ENCODE results near the gene MAPK8. TPM values are rescaled to one million over a fixed set of nuclear protein-coding genes. Genes with fewer than 3 reads are reported as not detected.

MAPK8 gene
- total RNA-seq, 4 donors from 2014 or later: 27.4 to 43.5 (median 36.5) TPM

DNA sequence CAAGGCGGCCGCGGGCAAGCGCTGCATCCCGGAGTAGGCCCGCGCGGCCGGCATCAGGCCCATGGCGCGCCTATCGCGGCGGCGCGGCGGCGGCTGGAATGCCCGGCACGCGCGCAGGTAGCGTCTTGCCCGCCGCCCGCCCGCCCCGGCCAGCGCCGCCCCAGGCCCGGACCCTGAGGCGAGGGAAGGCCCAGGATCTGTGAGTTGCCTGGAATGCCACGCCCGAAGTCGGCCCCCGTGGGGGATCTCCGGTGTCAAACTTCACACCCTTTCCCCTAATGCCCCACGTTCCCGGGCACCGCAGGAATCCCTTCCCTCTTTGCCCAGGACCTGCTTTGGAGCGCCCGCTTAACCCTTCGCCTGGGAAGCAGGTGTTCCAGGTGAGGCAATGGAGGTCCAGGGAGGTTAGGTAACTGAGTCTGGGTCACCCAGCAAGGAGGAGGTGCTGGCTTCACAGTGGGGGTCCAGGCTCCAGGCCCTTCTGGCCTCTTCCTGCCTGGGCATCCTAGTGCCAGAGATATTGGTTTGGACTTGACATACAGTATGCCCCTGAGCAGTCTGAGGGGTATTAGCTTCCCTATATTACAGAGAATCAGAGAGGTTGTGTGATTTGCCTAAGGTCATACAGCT is 160.2 kb downstream of the MAPK8 start:
- 38 to 93% methylated on average over 3 to 9 of the region's 43 CpGs for WGBS, 2 donors
- Histone ChIP-seq H3K4me1 (peaks cover 5 to 71% (median 15%) of the 10 kb centered on the region in 3 donors), H3K27ac (no peak overlapping the region), H3K9me3 (no peaks in the 10 kb centered on the region), H3K4me3 (peak overlapping the region in 2 of 4 donors; percentile 36 to 58), H3K36me3 (no peaks in the 10 kb centered on the region), H3K27me3 (peaks cover 0 to 15% (median 0%) of the 10 kb centered on the region in 4 donors)
- DNase-seq: no peak
- TF ChIP-seq, protein P1, sequence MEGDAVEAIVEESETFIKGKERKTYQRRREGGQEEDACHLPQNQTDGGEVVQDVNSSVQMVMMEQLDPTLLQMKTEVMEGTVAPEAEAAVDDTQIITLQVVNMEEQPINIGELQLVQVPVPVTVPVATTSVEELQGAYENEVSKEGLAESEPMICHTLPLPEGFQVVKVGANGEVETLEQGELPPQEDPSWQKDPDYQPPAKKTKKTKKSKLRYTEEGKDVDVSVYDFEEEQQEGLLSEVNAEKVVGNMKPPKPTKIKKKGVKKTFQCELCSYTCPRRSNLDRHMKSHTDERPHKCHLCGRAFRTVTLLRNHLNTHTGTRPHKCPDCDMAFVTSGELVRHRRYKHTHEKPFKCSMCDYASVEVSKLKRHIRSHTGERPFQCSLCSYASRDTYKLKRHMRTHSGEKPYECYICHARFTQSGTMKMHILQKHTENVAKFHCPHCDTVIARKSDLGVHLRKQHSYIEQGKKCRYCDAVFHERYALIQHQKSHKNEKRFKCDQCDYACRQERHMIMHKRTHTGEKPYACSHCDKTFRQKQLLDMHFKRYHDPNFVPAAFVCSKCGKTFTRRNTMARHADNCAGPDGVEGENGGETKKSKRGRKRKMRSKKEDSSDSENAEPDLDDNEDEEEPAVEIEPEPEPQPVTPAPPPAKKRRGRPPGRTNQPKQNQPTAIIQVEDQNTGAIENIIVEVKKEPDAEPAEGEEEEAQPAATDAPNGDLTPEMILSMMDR (IDR thresholded peaks at IDR 0.05): no peak
- TF ChIP-seq POLR2A (IDR thresholded peaks at IDR 0.05): no peak
- intact Hi-C loops (cut with DNase I): no loop called here

DNA sequence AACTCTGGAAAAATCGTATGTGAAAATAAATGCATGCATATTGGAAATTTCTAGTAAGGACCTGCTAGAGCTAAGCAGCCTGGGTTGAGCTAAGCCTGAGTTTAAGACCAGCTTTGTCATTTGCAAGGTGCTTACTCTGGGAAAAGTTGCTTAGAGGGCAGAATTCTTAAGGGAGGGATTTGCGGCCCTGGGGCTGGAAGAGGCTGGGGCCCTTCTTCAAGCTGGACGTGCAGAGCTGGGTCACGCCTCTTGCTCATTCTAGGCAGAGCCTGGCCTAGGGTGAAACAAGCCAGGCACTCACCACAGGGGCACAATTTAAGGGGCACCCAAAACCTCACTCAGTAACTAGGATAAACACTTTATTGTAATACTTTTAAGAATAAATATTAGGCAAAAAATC is 161.2 kb downstream of the MAPK8 start:
- H3K9me3 ChIP-seq: no peaks in the 10 kb centered on the region
- no peak overlapping the region for H3K4me3 ChIP-seq
- 62 to 68% methylated on average over 4 of the region's 4 CpGs for WGBS, 2 donors
- intact Hi-C loops (cut with DNase I): no loop called here
- H3K27me3 ChIP-seq: peaks cover 0 to 15% (median 0%) of the 10 kb centered on the region in 4 donors
- no peak overlapping the region for H3K27ac ChIP-seq
- TF ChIP-seq, protein P1 (IDR thresholded peaks at IDR 0.05): no peak
- H3K36me3 ChIP-seq: no peaks in the 10 kb centered on the region
- no peak for DNase-seq
- peaks cover 5 to 73% (median 15%) of the 10 kb centered on the region in 3 donors for H3K4me1 ChIP-seq

DNA sequence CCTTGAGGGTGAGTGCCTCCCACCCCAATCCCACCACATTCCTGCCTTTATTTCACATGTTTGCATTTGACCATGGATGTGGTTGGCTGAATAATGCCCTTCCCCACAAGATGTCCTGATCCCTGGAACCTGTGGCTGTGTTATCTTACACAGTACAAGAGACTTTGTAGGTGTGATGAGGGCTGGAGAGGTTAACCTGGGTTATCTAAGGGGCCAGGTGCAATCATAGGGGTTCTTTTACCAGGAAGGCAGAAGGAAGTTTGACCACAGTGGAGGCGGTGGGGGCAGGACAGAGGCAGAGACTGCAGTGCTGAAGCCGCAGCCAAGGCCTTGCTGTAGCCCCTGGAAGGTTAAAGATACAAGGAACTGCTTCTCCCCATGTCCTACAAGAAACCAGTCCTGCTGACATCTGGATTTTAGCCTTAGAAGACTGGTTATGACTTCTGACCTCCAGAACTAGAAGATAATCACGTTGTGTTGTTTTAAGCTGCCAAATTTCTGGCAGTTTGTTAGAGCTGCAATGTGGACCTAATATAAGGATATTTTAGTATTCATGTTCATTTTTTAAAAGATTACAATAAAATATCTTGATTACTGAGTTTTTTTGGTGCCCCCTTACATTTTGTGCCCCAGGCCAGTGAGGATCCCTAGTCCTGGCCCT is 161.8 kb downstream of the MAPK8 start:
- Histone ChIP-seq H3K4me3 (no peak overlapping the region), H3K36me3 (no peaks in the 10 kb centered on the region), H3K4me1 (peaks cover 5 to 73% (median 15%) of the 10 kb centered on the region in 3 donors), H3K27ac (no peak overlapping the region), H3K27me3 (peaks cover 0 to 15% (median 0%) of the 10 kb centered on the region in 4 donors), H3K9me3 (no peaks in the 10 kb centered on the region)
- intact Hi-C loops (cut with DNase I): no loop called here
- DNase-seq: no peak
- 61 to 66% methylated on average over 3 of the region's 3 CpGs for WGBS, 2 donors
- no peak for TF ChIP-seq POLR2A (IDR thresholded peaks at IDR 0.05)

DNA sequence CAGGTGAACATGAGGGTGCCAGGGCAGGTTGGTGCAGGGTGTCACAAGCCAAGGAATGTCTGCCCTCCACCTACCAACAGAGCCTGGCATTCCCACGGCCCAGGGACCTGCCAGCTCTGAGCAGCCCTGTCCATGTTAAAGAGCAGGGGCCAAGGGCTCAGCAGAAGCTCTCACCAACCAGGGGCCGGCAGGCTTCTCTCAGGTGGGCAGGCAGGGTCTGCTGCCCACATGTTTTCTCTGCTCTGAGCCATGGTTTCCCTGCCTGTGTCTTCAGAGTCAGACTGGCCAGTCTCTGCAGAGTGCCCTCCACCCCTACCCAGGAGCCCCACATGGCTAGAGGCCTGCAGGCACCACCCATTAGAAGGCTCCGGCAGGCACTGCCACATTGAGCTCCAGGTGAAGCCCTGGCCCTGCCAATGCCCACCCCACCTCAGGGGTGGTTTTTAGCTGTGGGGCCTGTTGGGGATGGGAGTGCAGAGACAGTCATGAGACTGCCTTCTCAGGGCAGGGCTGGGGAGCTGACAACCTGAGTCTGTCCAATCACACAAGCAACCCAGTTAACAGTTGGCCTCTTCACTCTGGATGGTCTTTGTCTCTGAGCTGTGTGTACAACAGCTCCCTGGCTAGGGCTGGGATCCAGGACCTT is 162.5 kb downstream of the MAPK8 start:
- TF ChIP-seq, protein P1 (IDR thresholded peaks at IDR 0.05): no peak
- TF ChIP-seq POLR2A (IDR thresholded peaks at IDR 0.05): no peak
- Histone ChIP-seq H3K27ac (no peak overlapping the region), H3K27me3 (peaks cover 0 to 15% (median 0%) of the 10 kb centered on the region in 4 donors), H3K9me3 (no peaks in the 10 kb centered on the region), H3K36me3 (no peaks in the 10 kb centered on the region), H3K4me1 (peaks cover 5 to 66% (median 15%) of the 10 kb centered on the region in 3 donors), H3K4me3 (no peak overlapping the region)
- WGBS, 2 donors: no CpG with 5 or more reads among the region's 3 CpGs
- no peak for DNase-seq
- intact Hi-C loops (cut with DNase I): no loop called here

DNA sequence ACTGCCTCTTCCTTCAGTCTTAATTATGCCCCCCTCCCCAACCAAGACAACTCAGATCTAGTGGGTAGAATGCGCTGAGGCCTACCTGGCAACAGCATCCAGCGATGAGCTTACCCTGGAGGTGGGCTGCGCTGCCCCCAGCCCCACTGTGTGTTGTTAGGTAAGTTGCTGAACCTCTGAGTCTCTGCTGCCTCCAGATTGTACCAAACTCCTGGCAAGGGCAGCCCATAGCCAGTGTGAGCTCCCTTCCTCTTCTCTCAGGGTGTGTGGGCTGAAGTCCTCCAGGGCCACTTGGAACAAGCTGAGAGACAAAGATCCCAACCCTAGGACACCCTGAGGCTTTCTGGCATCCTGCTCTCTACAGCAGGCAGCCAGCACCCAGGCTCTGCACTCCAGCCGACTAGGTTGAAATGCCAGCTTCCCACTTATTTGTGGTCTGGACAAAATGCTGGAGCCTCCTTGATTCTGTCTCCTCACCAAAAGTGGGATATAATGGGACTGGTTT is 163.1 kb downstream of the MAPK8 start:
- H3K27ac ChIP-seq: no peak overlapping the region
- H3K36me3 ChIP-seq: no peaks in the 10 kb centered on the region
- H3K4me1 ChIP-seq: peaks cover 5 to 62% (median 15%) of the 10 kb centered on the region in 3 donors
- no peak for TF ChIP-seq POLR2A (IDR thresholded peaks at IDR 0.05)
- TF ChIP-seq, protein P1 (IDR thresholded peaks at IDR 0.05): no peak
- H3K4me3 ChIP-seq: no peak overlapping the region
- intact Hi-C loops (cut with DNase I): no loop called here
- DNase-seq: no peak
- peaks cover 0 to 15% (median 0%) of the 10 kb centered on the region in 4 donors for H3K27me3 ChIP-seq
- no peaks in the 10 kb centered on the region for H3K9me3 ChIP-seq
- WGBS, 2 donors: 76 to 86% methylated on average over 2 to 4 of the region's 4 CpGs
